Kidney glomerular epithelial cell (primary cell): ENCODE results near the gene BAIAP2L2.
A peak's percentile ranks its signal among the peaks of the same experiment; 100 is the strongest.

Source experiments
- DNase-seq: peaks from one replicate; lab custom pipeline; 2025; lab: John Stamatoyannopoulos, UW

Gene BAIAP2L2

DNA sequence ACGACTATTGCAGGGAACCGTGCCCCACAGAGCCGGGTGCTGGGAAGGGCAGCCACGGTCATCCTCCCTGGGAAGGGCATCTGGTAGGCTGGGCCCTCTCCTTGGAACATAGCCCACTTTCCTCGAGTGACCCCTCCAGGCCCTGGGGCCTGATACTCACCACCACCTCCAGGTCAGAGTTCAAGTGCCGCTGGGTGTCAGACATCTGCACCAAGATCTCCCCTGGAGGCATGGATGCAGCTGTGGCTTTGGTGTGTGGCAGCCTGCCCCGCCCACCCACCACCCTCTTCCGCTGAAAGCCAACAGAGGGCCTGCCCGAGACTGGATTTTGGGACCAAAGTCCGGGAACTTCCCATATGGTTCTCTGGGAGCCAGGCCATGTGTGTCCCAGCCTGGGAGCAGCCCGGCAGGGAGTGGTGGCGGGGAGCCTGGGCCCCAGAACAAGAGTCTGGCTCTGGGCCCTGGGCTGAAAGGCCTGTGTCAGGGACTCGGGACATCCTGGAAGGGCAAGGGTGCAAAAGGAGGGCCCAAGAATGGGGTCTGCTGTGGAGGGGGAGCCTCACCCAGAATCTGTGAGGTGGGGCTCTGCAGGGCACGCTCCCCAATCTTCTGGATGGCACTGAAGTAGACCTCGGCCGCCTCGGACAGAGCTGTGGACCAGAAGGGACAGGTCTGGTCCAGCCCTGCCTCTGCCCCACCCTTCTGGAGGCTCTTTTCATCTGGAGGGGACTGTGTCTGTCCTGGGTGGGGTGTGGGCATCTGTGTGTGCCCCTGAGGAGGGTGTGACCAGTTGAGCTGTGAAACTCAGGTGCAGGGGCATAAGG, 2.6 kb downstream of the BAIAP2L2 start:
- DNase-seq = no peak

DNA sequence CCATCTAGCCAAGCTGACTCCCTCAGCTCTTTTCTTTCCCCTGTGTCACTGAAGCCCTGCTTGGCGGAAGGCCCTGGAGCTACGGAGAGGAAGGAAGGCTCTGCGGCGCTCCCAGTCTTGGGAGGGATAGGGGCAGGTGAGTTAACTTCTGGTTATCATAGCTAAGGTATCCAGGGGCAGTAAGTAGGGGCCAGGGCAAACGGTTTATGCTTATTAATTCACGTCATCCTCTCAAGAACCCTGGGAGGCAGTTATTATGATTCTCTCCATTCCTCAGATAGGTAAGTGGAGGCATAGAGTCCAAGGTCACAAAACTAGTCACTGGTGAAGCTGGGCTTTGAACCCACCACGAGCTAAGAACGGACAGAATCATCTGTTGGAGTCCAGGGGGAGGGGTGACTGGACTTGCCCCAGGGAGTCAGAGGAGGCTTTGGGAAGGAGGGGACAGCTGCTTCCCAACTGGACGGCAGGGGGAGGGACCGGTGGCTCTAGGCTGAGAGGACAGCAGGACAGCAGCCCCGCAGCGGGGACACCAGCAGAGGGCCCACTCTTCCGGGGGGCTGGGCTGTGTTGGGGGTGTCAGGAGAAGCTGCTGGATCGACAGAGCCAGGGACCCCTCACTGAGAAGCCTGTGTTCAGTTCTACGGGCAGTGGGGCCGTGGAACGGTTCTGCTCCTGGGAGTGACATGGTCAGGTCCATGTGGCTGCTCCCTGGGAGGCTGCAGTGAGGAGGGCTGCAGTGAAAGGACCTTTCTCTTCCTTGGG, 3.5 kb downstream of the BAIAP2L2 start:
- no peak for DNase-seq

GRCh38 chr22:38104084-38104483, 6.4 kb downstream of the BAIAP2L2 start:
- DNase-seq = no peak

- no peak for DNase-seq
Measured at GRCh38 chr22:38103641-38104040, 6.8 kb downstream of the BAIAP2L2 start.

- DNase-seq = peak; percentile 69
Measured at GRCh38 chr22:38098410-38099249, 11.9 kb downstream of the BAIAP2L2 start.

GRCh38 chr22:38097557-38098409, 12.7 kb downstream of the BAIAP2L2 start:
- no peak for DNase-seq

GRCh38 chr22:38097058-38097457, 13.4 kb downstream of the BAIAP2L2 start:
- no peak for DNase-seq

DNA sequence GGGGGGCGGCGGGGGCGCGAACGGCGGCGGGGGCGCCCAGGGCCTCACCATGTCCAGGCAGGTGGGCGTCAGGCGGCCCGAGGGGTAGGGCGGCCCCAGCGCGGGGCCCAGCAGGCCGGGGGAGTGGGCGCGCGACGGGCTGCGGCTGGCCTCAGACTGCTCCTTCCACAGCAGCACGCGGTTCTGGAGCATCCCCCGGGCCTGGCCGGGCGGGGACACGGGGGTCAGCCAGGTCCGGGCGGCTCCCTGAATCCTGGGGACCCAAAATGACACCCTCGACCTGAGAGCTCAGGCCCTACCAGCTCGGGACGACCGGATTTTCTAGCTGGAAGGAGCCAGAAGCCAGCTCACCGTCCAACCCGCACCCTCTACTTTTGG, 21.0 kb downstream of the BAIAP2L2 start:
- no peak for DNase-seq

GRCh38 chr22:38088629-38089473, 21.6 kb downstream of the BAIAP2L2 start:
- no peak for DNase-seq

- DNase-seq = no peak
Measured at GRCh38 chr22:38087855-38088254, 22.6 kb downstream of the BAIAP2L2 start.

GRCh38 chr22:38086942-38087341, 23.5 kb downstream of the BAIAP2L2 start:
- DNase-seq = no peak

- DNase-seq = no peak
Measured at GRCh38 chr22:38086001-38086845, 24.3 kb downstream of the BAIAP2L2 start.

DNA sequence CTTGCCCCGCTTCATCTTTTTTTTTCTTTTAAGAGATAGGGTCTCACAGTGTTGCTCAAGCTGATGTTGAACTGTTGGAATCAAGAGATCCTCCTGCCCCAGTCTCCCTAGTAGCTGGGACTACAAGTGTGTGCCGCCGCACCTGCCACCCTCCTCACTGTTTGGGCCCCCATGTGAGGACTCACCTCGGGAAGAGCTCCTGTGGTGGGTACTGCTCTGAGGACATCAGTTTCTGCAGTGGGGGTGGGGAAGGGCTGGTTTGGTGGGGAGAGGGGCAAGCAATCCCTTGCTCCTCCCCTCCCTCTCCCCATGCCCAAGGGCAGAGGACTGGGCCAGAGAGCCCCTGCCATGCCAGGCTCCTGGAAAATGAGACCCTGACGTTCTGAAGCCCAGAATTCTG, 25.0 kb downstream of the BAIAP2L2 start:
- no peak for DNase-seq

GRCh38 chr22:38085056-38085455, 25.4 kb downstream of the BAIAP2L2 start:
- no peak for DNase-seq

DNA sequence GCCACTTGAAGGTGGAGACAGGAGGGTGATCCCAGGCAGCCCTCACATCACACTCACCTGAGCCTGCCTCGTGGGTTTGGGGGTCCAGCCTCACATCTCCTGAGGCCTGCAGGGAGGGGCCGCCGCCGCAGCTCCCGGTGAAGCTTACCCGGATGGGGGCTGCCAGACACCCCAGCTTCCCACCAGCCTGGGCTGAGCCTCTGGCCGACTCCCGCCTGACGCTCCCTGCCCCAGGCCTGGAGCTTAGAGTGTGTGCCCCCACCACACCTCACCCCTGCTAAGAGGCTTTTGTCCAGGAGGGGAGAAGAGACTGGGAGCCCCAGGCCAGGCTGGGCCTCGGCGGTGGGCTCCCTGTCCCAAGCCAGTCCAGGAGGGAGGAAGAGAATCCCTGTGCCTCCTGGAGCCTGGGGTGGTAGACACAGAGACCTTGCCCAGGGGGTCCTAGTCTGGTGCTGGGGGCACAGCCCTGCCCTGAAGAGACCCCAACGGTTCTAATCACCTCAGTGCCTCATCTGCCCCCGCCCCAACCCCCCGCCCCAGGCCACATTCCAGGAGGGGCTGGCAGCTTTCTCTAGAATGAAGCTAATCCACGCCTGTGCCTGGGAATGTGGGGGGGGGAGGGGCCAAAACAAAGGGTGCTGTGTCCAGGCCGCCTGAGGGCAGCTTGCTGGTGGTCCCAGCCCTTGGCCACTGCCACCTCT, 26.4 kb downstream of the BAIAP2L2 start, which contains the start of gene SLC16A8:
Gene SLC16A8 (minus strand): TSS at position 254 of the 701 bp plus-strand sequence. CDS start 1,311 bp downstream, outside the sequence.
- no peak for DNase-seq

DNA sequence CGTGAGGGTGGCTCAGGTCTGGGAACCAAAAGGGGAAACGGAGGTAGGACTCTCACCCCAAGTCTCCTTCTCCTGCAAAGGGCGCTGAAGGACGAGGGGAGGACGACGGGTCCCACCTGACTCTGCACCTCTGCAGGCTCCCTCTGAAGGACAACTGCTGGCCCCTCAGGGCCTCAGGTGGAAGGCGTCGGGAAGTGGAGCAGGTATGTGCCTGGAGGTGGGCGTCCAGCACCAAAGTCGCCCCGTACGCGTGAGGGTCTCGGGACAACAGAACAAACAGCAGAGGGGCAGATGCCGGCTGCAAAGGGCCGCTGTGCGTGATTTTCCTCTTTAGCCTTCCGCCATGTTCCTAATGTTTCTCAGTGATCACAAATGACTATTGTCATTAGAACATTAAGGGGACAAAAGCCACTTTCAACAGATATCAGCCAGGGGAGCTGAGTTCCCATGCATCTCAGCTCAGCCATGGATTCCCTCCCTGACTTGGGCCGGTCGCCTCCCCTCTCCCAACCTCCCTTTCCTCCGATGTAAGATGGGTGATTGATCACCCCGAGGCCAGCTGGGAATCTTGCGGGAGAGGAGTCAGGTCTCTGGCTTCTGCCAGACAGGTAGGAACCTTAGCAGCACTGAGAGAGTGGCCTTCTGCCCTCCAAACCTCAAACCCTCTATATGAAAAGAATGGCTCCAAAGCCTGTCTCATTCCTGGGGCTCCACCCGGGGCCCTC, 27.3 kb downstream of the BAIAP2L2 start:
- DNase-seq = no peak

GRCh38 chr22:38081941-38082828, 28.3 kb downstream of the BAIAP2L2 start:
- no peak for DNase-seq
